ENCODE data around the gene VCL. TPM values are rescaled to one million over a fixed set of nuclear protein-coding genes. Genes with fewer than 3 reads are reported as not detected.

VCL gene
- total and polyA plus RNA-seq, 5 donors: 74.6 to 246 (median 216) TPM

DNA sequence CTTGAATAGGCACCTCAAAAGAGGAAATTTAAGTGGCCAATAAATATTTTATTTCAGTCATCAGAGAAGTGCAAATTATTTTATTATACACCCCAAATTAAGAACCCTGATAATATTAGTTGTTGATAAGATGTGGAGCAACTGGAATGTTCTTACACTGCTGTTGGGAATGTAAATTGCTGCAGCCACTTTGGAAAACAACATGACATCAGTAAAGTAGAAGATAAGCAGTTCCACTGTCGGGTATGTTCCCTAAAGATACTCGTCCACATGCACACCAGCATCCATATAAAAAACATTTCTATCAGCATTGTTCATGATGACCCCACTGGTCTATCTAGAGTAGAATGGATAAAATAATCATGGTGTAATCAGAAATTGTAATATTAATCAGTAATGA, 46.5 kb downstream of the VCL start:
- intact Hi-C loops (cut with DNase I): no loop called here
- WGBS: 47% methylated on average over 2 of the region's 2 CpGs
- Histone ChIP-seq H3K27ac (ENCODE audit: low read length) (no peak overlapping the region), H3K4me1 (ENCODE audit: control insufficient read depth, insufficient read depth, low read length) (peaks cover 8% of the 10 kb centered on the region), H3K9me3 (ENCODE audit: control insufficient read depth, low read length) (no peaks in the 10 kb centered on the region), H3K27me3 (ENCODE audit: control insufficient read depth, insufficient read depth) (no peaks in the 10 kb centered on the region), H3K4me3 (ENCODE audit: low read length) (no peak overlapping the region)
- DNase-seq (no peak), ATAC-seq (no peak)

DNA sequence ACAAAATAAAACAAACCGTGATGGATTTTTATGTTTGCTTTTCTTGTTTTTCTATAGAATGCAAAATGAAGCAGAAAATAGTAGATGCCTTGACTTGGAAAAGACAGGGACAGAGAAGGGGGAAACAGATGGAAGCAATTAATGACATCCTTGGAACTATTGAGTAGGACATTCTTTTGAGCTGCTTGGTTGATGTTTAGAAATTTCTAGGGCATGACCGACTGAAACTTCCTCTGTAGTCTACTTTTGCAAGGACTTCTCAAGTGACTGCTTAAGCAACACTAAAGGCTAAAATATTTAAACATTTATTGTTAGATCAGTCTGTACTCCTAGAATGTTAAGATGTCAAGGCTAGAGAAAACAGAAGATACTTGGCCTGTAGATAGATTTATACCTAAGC, 49.4 kb downstream of the VCL start:
- intact Hi-C loops (cut with DNase I): no loop called here
- no peak overlapping the region for H3K27ac ChIP-seq (ENCODE audit: low read length)
- H3K4me3 ChIP-seq (ENCODE audit: low read length): no peak overlapping the region
- H3K9me3 ChIP-seq (ENCODE audit: control insufficient read depth, low read length): no peaks in the 10 kb centered on the region
- H3K27me3 ChIP-seq (ENCODE audit: control insufficient read depth, insufficient read depth): no peaks in the 10 kb centered on the region
- DNase-seq (no peak), ATAC-seq (no peak)
- WGBS: 56% methylated on average over 2 of the region's 2 CpGs
- peaks cover 8% of the 10 kb centered on the region for H3K4me1 ChIP-seq (ENCODE audit: control insufficient read depth, insufficient read depth, low read length)

- 84% methylated on average over 3 of the region's 3 CpGs for WGBS
- H3K27ac ChIP-seq (ENCODE audit: low read length): peak overlapping the region; percentile 78
- no peak overlapping the region for H3K4me3 ChIP-seq (ENCODE audit: low read length)
- ATAC-seq (peak in 1 of 2 donors; percentile 57), DNase-seq (no peak)
- H3K9me3 ChIP-seq (ENCODE audit: control insufficient read depth, low read length): no peaks in the 10 kb centered on the region
- intact Hi-C loops (cut with DNase I): no loop called here
- no peaks in the 10 kb centered on the region for H3K27me3 ChIP-seq (ENCODE audit: control insufficient read depth, insufficient read depth)
- peaks cover 9% of the 10 kb centered on the region for H3K4me1 ChIP-seq (ENCODE audit: control insufficient read depth, insufficient read depth, low read length)
Observed at GRCh38 chr10:74047871-74048270, 50.0 kb downstream of the VCL start.

GRCh38 chr10:74048433-74048832, 50.5 kb downstream of the VCL start:
- intact Hi-C loops (cut with DNase I): no loop called here
- peaks cover 8% of the 10 kb centered on the region for H3K4me1 ChIP-seq (ENCODE audit: control insufficient read depth, insufficient read depth, low read length)
- H3K27ac ChIP-seq (ENCODE audit: low read length): no peak overlapping the region

DNA sequence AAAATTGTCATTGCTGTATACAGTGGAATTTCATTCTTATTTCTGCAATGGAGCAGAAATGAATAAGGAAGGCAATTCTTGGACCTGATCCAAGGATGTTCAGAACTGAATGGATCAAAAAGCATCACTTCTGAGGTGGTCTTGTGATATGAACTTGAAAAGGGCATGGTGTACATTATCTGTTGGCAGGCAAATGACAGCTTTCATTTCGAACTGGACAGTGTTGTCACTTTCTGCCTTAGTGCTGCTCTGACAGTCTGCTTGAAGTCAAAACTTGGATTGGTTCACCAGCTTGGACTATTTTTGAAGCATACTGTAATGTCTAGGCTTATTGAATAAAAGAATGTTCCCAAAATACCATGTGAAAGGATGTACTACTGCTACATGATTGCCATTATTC, 52.0 kb downstream of the VCL start:
- no peaks in the 10 kb centered on the region for H3K27me3 ChIP-seq (ENCODE audit: control insufficient read depth, insufficient read depth)
- peaks cover 8% of the 10 kb centered on the region for H3K4me1 ChIP-seq (ENCODE audit: control insufficient read depth, insufficient read depth, low read length)
- 15% methylated on average over 1 of the region's 1 CpG for WGBS
- intact Hi-C loops (cut with DNase I): no loop called here
- H3K9me3 ChIP-seq (ENCODE audit: control insufficient read depth, low read length): no peaks in the 10 kb centered on the region
- H3K4me3 ChIP-seq (ENCODE audit: low read length): no peak overlapping the region
- DNase-seq (no peak), ATAC-seq (peak; percentile 52 to 54)
- peak overlapping the region; percentile 66 for H3K27ac ChIP-seq (ENCODE audit: low read length)

More at GRCh38 chr10:74048433-74048832, 50.5 kb downstream of the VCL start:
- no peaks in the 10 kb centered on the region for H3K9me3 ChIP-seq (ENCODE audit: control insufficient read depth, low read length)
- no peak for ATAC-seq
- H3K4me3 ChIP-seq (ENCODE audit: low read length): no peak overlapping the region
- no peak for DNase-seq
- no peaks in the 10 kb centered on the region for H3K27me3 ChIP-seq (ENCODE audit: control insufficient read depth, insufficient read depth)
- WGBS: 96% methylated on average over 2 of the region's 2 CpGs

DNA sequence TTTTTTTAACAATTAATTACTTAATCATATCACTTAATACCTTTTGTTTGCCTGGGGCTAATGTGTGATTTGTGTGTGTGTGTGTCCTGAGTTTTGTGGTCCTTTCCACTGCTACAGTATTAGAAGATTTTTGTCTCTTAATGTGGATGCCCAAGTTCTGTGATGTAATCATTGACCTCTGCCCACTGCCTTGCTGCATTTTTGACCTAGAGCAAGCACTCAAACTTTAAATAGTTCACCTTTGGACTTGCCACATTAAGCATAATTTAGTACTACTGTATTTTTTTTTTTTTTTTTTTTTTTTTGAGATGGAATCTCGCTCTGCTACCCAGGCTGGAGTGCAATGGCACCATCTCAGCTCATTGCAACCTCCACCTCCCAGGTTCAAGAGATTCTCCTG, 52.7 kb downstream of the VCL start:
- H3K4me3 ChIP-seq (ENCODE audit: low read length): no peak overlapping the region
- DNase-seq (no peak), ATAC-seq (no peak)
- H3K27me3 ChIP-seq (ENCODE audit: control insufficient read depth, insufficient read depth): no peaks in the 10 kb centered on the region
- no peak overlapping the region for H3K27ac ChIP-seq (ENCODE audit: low read length)
- peaks cover 12% of the 10 kb centered on the region for H3K4me1 ChIP-seq (ENCODE audit: control insufficient read depth, insufficient read depth, low read length)
- WGBS: 80% methylated on average over 1 of the region's 1 CpG
- no peaks in the 10 kb centered on the region for H3K9me3 ChIP-seq (ENCODE audit: control insufficient read depth, low read length)
- intact Hi-C loops (cut with DNase I): no loop called here

DNA sequence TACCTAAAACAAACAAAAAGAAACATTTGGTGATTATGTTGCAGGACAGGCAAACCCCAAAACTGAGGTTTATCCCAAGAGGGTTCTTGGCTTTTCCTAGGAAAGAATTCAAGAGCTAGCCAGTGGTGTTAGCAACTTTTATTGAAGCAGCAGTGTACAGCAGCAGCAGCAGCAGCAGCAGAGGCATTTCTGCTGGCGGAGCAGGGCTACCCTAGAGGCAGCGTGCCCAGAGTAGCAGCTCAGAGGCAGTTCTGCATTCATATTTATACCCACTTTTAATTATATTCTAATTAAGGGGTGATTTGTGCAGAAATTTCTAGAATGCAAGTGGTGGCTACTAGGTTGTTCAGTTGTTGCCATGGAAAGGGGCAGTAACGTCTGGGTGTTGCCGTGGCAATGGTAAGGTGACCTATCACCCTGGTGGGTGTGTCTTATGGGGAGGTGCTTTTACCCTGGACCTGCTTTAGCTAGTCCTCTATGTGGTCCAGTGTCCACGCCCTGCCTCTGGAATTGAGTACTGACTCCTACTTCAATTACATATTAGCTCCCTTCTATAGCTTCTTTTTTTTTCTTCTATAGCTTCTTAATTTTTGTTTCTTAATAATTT, 53.9 kb downstream of the VCL start:
- DNase-seq: no peak
- 67% methylated on average over 5 of the region's 5 CpGs for WGBS
- Histone ChIP-seq H3K4me3 (ENCODE audit: low read length) (no peak overlapping the region), H3K4me1 (ENCODE audit: control insufficient read depth, insufficient read depth, low read length) (peaks cover 13% of the 10 kb centered on the region), H3K27me3 (ENCODE audit: control insufficient read depth, insufficient read depth) (no peaks in the 10 kb centered on the region), H3K27ac (ENCODE audit: low read length) (peak overlapping the region; percentile 73), H3K9me3 (ENCODE audit: control insufficient read depth, low read length) (no peaks in the 10 kb centered on the region)
- peak in 1 of 2 donors; percentile 18 for ATAC-seq
- intact Hi-C loops (cut with DNase I): no loop called here

DNA sequence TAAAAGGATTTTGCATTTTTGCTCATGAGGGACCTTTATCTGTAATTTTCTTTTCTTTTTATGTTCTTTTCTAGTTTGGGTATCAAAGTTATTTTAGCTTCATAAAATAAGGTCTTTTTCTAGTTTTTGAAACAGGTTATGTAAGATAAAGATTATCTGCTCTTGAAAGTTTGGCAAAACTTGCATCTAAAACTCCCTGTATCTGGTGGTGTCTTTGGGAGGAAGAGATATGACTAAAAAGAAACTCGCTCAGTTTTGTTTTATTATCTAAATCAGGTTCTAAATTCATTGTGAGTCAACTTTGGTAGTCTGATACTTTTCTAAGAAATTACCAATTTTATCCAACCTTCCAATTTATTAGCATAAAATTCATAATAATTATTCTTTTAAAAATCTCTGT, 55.1 kb downstream of the VCL start:
- H3K4me1 ChIP-seq (ENCODE audit: control insufficient read depth, insufficient read depth, low read length): peaks cover 12% of the 10 kb centered on the region
- DNase-seq: no peak

GRCh38 chr10:74055383-74056049, 57.6 kb downstream of the VCL start:
- H3K4me1 ChIP-seq (ENCODE audit: control insufficient read depth, insufficient read depth, low read length): peaks cover 13% of the 10 kb centered on the region
- peak overlapping the region; percentile 92 for H3K27ac ChIP-seq (ENCODE audit: low read length)
- DNase-seq (no peak), ATAC-seq (no peak)
- 67% methylated on average over 4 of the region's 4 CpGs for WGBS
- H3K4me3 ChIP-seq (ENCODE audit: low read length): no peak overlapping the region
- H3K27me3 ChIP-seq (ENCODE audit: control insufficient read depth, insufficient read depth): no peaks in the 10 kb centered on the region
- no peaks in the 10 kb centered on the region for H3K9me3 ChIP-seq (ENCODE audit: control insufficient read depth, low read length)
- intact Hi-C loops (cut with DNase I): no loop called here

More for the DNA sequence above, 55.1 kb downstream of the VCL start:
- intact Hi-C loops (cut with DNase I): no loop called here
- ATAC-seq: no peak
- Histone ChIP-seq H3K4me3 (ENCODE audit: low read length) (no peak overlapping the region), H3K27ac (ENCODE audit: low read length) (no peak overlapping the region), H3K9me3 (ENCODE audit: control insufficient read depth, low read length) (no peaks in the 10 kb centered on the region), H3K27me3 (ENCODE audit: control insufficient read depth, insufficient read depth) (no peaks in the 10 kb centered on the region)
- WGBS: 43% methylated on average over 1 of the region's 1 CpG

- 38% methylated on average over 2 of the region's 2 CpGs for WGBS
- ATAC-seq (peak; percentile 89 to 90), DNase-seq (no peak)
- Histone ChIP-seq H3K27me3 (ENCODE audit: control insufficient read depth, insufficient read depth) (no peaks in the 10 kb centered on the region), H3K4me3 (ENCODE audit: low read length) (no peak overlapping the region), H3K4me1 (ENCODE audit: control insufficient read depth, insufficient read depth, low read length) (peaks cover 12% of the 10 kb centered on the region), H3K9me3 (ENCODE audit: control insufficient read depth, low read length) (no peaks in the 10 kb centered on the region), H3K27ac (ENCODE audit: low read length) (peak overlapping the region; percentile 92)
- intact Hi-C loops (cut with DNase I): no loop called here
Observed at GRCh38 chr10:74056050-74056818, 58.3 kb downstream of the VCL start.

DNA sequence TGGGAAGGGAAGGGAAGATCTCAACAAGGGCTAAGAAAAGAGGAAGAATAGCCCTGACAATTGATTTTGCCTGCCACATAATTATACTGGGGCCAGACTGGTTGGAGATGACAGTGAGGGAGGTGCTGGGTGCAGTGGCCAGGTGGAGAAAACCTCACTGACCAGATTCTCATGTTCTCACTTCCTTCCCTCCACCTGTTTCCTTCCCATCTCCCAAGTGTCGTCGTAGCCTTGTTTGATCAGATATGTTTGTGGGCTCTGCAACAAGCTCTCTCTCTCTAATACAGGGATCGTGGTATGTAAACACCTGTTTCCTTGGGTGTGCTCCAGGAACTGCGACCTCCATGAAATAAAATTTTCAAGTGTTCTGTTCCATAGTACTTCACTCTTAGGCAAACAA, 60.2 kb downstream of the VCL start:
- Histone ChIP-seq H3K4me3 (ENCODE audit: low read length) (no peak overlapping the region), H3K4me1 (ENCODE audit: control insufficient read depth, insufficient read depth, low read length) (peaks cover 10% of the 10 kb centered on the region), H3K27me3 (ENCODE audit: control insufficient read depth, insufficient read depth) (no peaks in the 10 kb centered on the region), H3K9me3 (ENCODE audit: control insufficient read depth, low read length) (no peaks in the 10 kb centered on the region), H3K27ac (ENCODE audit: low read length) (peak overlapping the region; percentile 70)
- WGBS: 43% methylated on average over 4 of the region's 4 CpGs
- ATAC-seq: no peak
- no peak for DNase-seq
- intact Hi-C loops (cut with DNase I): no loop called here

Measured in right cardiac atrium (tissue), 5 donors.